GM19025 (cell line): Measurements from ENCODE around the gene ALKBH8.
"Not testable (repeated sequence)": the region's sequence is repeated elsewhere in the genome, so short reads cannot be mapped to it uniquely, and the experiment has no call there.

ENCODE experiments used
- ATAC-seq: cut with Tn5 transposase; IDR thresholded peaks from one replicate; pipeline ENCODE4 v1.9.1; 2021; ENCODE audit warnings: mild to moderate bottlenecking, low read depth, moderate library complexity; ENCODE audit not compliant: unreplicated experiment

The ALKBH8 gene

GRCh38 chr11:107508858-107509244 lies 56.7 kb downstream of the ALKBH8 start:
- ATAC-seq, result no peak

- no peak for ATAC-seq
Measured at GRCh38 chr11:107508201-107508857, 57.2 kb downstream of the ALKBH8 start.

- no peak for ATAC-seq
Measured at GRCh38 chr11:107505647-107506225, 59.8 kb downstream of the ALKBH8 start.

- no peak for ATAC-seq
Measured at GRCh38 chr11:107504981-107505380, 60.6 kb downstream of the ALKBH8 start.

GRCh38 chr11:107501713-107502112 lies 63.8 kb downstream of the ALKBH8 start:
- no peak for ATAC-seq

GRCh38 chr11:107497371-107497770 lies 68.2 kb downstream of the ALKBH8 start:
- not testable (repeated sequence) for ATAC-seq

- no peak for ATAC-seq
Measured at GRCh38 chr11:107496011-107496410, 69.5 kb downstream of the ALKBH8 start.

GRCh38 chr11:107494055-107494454 lies 71.5 kb downstream of the ALKBH8 start:
- no peak for ATAC-seq

- ATAC-seq, result no peak
Measured at GRCh38 chr11:107493117-107493516, 72.4 kb downstream of the ALKBH8 start.

- no peak for ATAC-seq
Measured at GRCh38 chr11:107490836-107491235, 74.7 kb downstream of the ALKBH8 start.

GRCh38 chr11:107482234-107482633 lies 83.3 kb downstream of the ALKBH8 start:
- no peak for ATAC-seq

- ATAC-seq, result no peak
Measured at GRCh38 chr11:107478922-107479321, 86.6 kb downstream of the ALKBH8 start.

GRCh38 chr11:107477820-107478219 lies 87.7 kb downstream of the ALKBH8 start:
- ATAC-seq, result no peak

GRCh38 chr11:107473792-107474191 lies 91.7 kb downstream of the ALKBH8 start:
- ATAC-seq, result no peak

GRCh38 chr11:107472966-107473365 lies 92.6 kb downstream of the ALKBH8 start:
- no peak for ATAC-seq

GRCh38 chr11:107468596-107468995 lies 96.9 kb downstream of the ALKBH8 start:
- ATAC-seq, result no peak

- ATAC-seq, result no peak
Measured at GRCh38 chr11:107467696-107468095, 97.8 kb downstream of the ALKBH8 start.

- not testable (repeated sequence) for ATAC-seq
Measured at GRCh38 chr11:107466275-107466866, 99.2 kb downstream of the ALKBH8 start.

- peak; percentile 97 for ATAC-seq
Measured at GRCh38 chr11:107457558-107458271, 107.8 kb downstream of the ALKBH8 start, which contains the start of gene CWF19L2. CWF19L2 (minus strand) TSS chr11:107457825; CDS start chr11:107457816, 9 bp downstream.

GRCh38 chr11:107457205-107457557 lies 108.4 kb downstream of the ALKBH8 start:
- peak; percentile 17 for ATAC-seq

GRCh38 chr11:107453594-107454286 lies 111.8 kb downstream of the ALKBH8 start:
- no peak for ATAC-seq
